Trophoblast cell (in vitro differentiated cells and primary cell): ENCODE measurements around the gene BPIFB3.

Experiments used
- DNase-seq, 2 donors: peaks; one replicate each; pipeline ENCODE4 v3.0.0-alpha.2; 2016
- H2AFZ ChIP-seq: 2 replicates; pipeline ENCODE4 v1.6.1; 2013; ENCODE audit warnings: low read length, moderate library complexity, mild to moderate bottlenecking; ENCODE audit not compliant: insufficient read depth, poor library complexity
- H2AK5ac ChIP-seq: 2 replicates; pipeline ENCODE4 v1.6.1; 2013; ENCODE audit warnings: mild to moderate bottlenecking, low read length
- H2BK120ac ChIP-seq: 2 replicates; pipeline ENCODE4 v1.6.1; 2013; ENCODE audit warnings: low read length, mild to moderate bottlenecking, moderate library complexity; ENCODE audit not compliant: insufficient read depth, poor library complexity
- H2BK12ac ChIP-seq: 2 replicates; pipeline ENCODE4 v1.6.1; 2013; ENCODE audit warnings: mild to moderate bottlenecking, low read length, moderate library complexity
- H2BK5ac ChIP-seq: 2 replicates; pipeline ENCODE4 v1.6.1; 2013; ENCODE audit warnings: low read length, low read depth, moderate library complexity, mild to moderate bottlenecking; ENCODE audit not compliant: poor library complexity
- H3K14ac ChIP-seq: 2 replicates; pipeline ENCODE4 v1.6.1; 2013; ENCODE audit warnings: mild to moderate bottlenecking, low read length
- H3K18ac ChIP-seq: 2 replicates; pipeline ENCODE4 v1.6.1; 2013; ENCODE audit warnings: mild to moderate bottlenecking, low read length
- H3K23ac ChIP-seq: 2 replicates; pipeline ENCODE4 v1.6.1; 2013; ENCODE audit warnings: low read length
- H3K27ac ChIP-seq: 2 replicates; pipeline ENCODE4 v1.5.1; 2013; ENCODE audit warnings: low read depth, mild to moderate bottlenecking, inconsistent platforms, low read length, moderate library complexity
- H3K27me3 ChIP-seq: 2 replicates; pipeline ENCODE4 v1.6.1; 2013; ENCODE audit warnings: inconsistent platforms, mild to moderate bottlenecking, low read length, moderate library complexity; ENCODE audit not compliant: insufficient read depth
- H3K36me3 ChIP-seq, 2 experiments: 1 replicate in 1 of 2; 2 replicates in 1 of 2; pipeline ENCODE4 v1.6.1; 2013; ENCODE audit warnings: low read length in 2 of 2, mild to moderate bottlenecking in 2 of 2, moderate library complexity in 1 of 2; ENCODE audit not compliant: insufficient read depth in 2 of 2, control insufficient read depth in 1 of 2
- H3K4ac ChIP-seq: 2 replicates; pipeline ENCODE4 v1.6.1; 2013; ENCODE audit warnings: low read depth, mild to moderate bottlenecking, low read length, moderate library complexity
- H3K4me1 ChIP-seq, 2 experiments: 1 replicate in 1 of 2; 2 replicates in 1 of 2; pipeline ENCODE4 v1.6.1; 2013; ENCODE audit warnings: low read length in 2 of 2, mild to moderate bottlenecking in 2 of 2, moderate library complexity in 1 of 2; ENCODE audit not compliant: insufficient read depth in 2 of 2, control insufficient read depth in 1 of 2
- H3K4me2 ChIP-seq: 2 replicates; pipeline ENCODE4 v1.6.1; 2013; ENCODE audit warnings: inconsistent platforms, mild to moderate bottlenecking, low read length, moderate library complexity
- H3K4me3 ChIP-seq: 2 replicates; pipeline ENCODE4 v1.5.1; 2013; ENCODE audit warnings: mild to moderate bottlenecking, low read depth, low read length, inconsistent platforms
- H3K79me1 ChIP-seq: one replicate; pipeline ENCODE4 v1.6.1; 2013; ENCODE audit warnings: low read length
- H3K79me2 ChIP-seq: 2 replicates; pipeline ENCODE4 v1.6.1; 2013; ENCODE audit warnings: low read length, mild to moderate bottlenecking; ENCODE audit not compliant: control insufficient read depth, insufficient read depth, poor library complexity
- H3K9ac ChIP-seq: 2 replicates; pipeline ENCODE4 v1.6.1; 2013; ENCODE audit warnings: mild to moderate bottlenecking, low read length
- H3K9me3 ChIP-seq: 2 replicates; pipeline ENCODE4 v1.6.1; 2013; ENCODE audit warnings: low read depth, mild to moderate bottlenecking, control low read depth, inconsistent platforms, low read length; ENCODE audit not compliant: insufficient read depth
- H4K12ac ChIP-seq: 2 replicates; pipeline ENCODE4 v1.6.1; 2013; ENCODE audit warnings: low read depth, mild to moderate bottlenecking, low read length, moderate library complexity
- H4K8ac ChIP-seq: 2 replicates; pipeline ENCODE4 v1.6.1; 2013; ENCODE audit warnings: low read depth, mild to moderate bottlenecking, low read length, moderate library complexity
- H4K91ac ChIP-seq: one replicate; pipeline ENCODE4 v1.6.1; 2013; ENCODE audit warnings: low read depth, mild to moderate bottlenecking, low read length, moderate library complexity
- WGBS: extraction: QIAGEN DNeasy Blood & Tissue Kit; methylation state at CpG from one replicate; pipeline ENCODE4 v1.1.7; 2013; ENCODE audit warnings: missing lambda C conversion rate; ENCODE audit not compliant: insufficient read length, insufficient coverage; ENCODE audit errors: extremely low coverage; 5-methylcytosine and 5-hydroxymethylcytosine counted together

The BPIFB3 gene

DNA sequence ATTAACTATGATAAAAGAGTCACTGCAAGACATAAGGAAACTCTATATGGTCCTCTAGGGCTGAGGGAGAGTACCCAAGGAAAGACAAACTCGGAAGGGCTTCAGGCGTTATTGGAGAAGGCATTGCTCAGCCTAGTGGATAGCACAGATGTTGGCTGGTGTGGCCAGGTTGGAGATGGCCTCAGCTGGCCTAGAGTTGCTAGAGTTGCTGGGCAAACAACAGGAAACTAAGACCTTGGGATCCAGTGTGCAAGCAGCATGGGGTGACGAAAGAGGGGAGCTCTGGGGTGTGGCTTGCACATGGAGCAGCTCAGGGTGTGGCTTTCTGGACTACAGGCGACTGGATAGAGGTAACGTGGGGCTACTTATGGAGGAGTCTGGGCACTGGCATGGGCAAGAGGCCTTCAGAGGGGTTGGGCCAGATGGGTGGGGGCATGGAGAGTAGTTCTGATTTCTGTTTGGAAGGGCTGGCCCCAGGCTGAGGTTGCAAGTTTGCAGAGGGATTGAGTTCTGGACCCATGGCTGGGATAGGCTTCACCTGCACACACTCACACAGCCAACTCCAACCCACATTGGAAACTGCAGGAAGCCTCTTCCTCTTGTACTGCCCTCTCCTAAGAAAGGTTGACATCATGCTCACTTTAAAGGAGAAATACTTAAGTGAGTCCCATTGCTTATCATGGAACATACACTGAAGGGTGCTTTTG is 27.5 kb upstream of the BPIFB3 start:
- H3K23ac ChIP-seq, result no peak overlapping the region
- no peaks in the 10 kb centered on the region for H3K27me3 ChIP-seq
- H4K12ac ChIP-seq, result no peak overlapping the region
- H3K4ac ChIP-seq, result no peak overlapping the region
- no peak overlapping the region for H3K4me2 ChIP-seq
- no peak overlapping the region for H2BK5ac ChIP-seq
- no peaks in the 10 kb centered on the region for H3K9me3 ChIP-seq
- no peak overlapping the region for H3K4me3 ChIP-seq
- no peak overlapping the region for H3K9ac ChIP-seq
- no peak overlapping the region for H3K27ac ChIP-seq
- no peak overlapping the region for H2BK120ac ChIP-seq
- H3K4me1 ChIP-seq, result no peaks in the 10 kb centered on the region
- H2AK5ac ChIP-seq, result no peak overlapping the region
- WGBS, result no CpG with 5 or more reads among the region's 5 CpGs
- no peak overlapping the region for H4K91ac ChIP-seq
- no peak overlapping the region for H3K14ac ChIP-seq
- H2AFZ ChIP-seq, result no peak overlapping the region
- H4K8ac ChIP-seq, result no peak overlapping the region
- H3K79me2 ChIP-seq, result no peaks in the 10 kb centered on the region
- no peak overlapping the region for H3K18ac ChIP-seq
- no peak for DNase-seq
- no peaks in the 10 kb centered on the region for H3K79me1 ChIP-seq
- no peaks in the 10 kb centered on the region for H3K36me3 ChIP-seq
- H2BK12ac ChIP-seq, result no peak overlapping the region

DNA sequence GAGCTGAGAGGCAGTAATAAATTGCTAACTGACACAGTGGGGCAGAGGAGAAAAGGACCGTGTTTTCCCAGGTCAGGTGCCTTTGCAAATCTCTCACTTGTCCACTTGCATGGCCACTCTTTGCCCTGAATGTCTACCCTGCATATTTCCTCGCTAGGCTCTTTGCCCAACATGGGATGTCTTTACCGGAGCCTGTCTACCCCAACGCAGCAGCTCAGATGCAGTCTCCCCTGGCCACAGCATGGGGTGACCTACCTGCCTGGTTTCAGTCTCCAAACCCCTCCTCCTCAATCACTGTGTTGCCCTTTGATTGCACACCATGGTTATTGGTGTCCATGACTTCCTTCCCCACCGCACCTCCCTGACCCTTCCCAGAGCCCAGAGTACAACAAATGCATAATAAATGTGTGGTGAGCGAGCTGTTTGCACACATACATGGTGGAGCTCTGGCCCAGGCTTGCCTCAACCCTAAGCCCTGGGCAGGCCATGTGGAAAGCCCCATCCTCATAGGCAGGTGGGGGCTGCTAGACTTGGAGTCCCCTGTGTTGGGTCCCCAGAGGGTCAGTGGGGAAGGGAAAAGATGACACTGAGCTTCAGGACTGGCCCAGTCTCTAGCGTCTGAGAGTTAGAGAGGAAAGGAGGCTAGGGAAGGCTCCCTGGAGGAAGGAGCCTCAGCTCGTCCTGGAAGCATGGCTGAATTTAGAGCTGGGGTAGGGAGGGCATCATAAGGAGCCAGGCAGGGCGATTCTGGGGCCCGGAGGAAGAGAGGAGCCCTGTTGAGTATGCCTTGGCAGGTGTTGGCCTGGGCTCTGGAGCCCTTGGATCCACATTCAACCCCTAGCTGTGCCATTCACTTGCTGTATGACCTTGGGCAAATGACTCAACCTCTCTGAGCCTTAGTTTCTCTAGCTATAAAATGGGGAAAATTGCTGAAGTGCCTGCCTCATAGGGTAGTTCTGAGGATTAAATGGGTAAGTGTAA is 26.6 kb upstream of the BPIFB3 start:
- Histone ChIP-seq H4K91ac (no peak overlapping the region), H2BK120ac (no peak overlapping the region)

DNA sequence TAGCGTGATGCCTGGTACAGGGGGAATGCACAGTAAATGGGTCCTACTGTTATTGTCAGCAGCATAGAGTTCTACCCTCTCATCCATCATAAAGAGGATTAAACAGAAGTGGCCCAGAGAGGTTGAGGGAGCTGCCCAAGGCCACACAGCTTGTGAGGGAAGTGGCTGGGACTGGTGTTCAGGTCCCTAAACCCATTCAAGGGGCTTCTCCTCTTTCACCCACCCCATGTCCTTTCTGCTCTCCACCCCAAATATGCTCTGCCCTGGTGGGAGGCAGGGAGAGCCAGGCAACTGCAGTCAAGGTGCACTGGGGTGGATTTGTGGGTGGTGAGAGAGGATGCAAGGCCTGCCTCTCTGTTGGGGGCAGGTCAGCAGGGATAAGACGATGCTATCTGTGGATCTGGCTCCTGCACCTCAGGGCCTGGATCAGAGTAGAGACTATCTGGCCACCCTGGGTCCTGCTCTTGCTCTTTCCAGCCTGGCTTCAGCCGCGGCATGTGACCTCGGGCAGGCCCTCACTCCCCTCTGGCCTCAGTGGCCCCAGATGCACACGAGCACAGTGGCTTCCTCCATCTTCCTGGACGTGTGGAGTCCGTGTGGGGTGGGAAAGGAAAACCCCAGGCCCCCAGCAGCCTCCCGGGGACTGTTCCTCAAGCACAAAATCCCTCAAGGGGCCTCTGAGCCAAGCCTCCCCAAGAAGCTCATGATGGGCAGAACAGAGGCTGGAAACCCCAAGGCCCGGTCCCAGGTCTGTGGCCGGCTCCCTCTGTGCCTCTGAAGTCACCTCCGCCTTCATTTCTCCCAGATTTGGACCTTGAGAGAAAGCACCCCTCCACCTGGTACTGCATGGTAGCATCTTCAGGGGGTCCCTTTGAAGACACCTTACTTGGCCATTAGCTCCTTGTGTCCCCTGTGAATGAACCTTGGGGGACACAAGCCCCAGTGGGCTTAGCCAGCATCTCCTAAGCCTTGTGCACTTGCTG is 25.6 kb upstream of the BPIFB3 start:
- no peak overlapping the region for H3K23ac ChIP-seq
- WGBS, result no CpG with 5 or more reads among the region's 12 CpGs
- no peak for DNase-seq

More for the DNA sequence above, 26.6 kb upstream of the BPIFB3 start:
- no peak overlapping the region for H2AFZ ChIP-seq
- no peaks in the 10 kb centered on the region for H3K4me1 ChIP-seq
- DNase-seq, result no peak
- no peak overlapping the region for H3K9ac ChIP-seq
- no peak overlapping the region for H3K18ac ChIP-seq
- no peak overlapping the region for H2AK5ac ChIP-seq
- no peak overlapping the region for H3K14ac ChIP-seq
- H2BK5ac ChIP-seq, result no peak overlapping the region
- H4K12ac ChIP-seq, result no peak overlapping the region
- no peaks in the 10 kb centered on the region for H3K27me3 ChIP-seq
- H3K4me3 ChIP-seq, result no peak overlapping the region
- H3K4ac ChIP-seq, result no peak overlapping the region
- H3K4me2 ChIP-seq, result no peak overlapping the region
- no peak overlapping the region for H4K8ac ChIP-seq
- H3K36me3 ChIP-seq, result no peaks in the 10 kb centered on the region
- H3K79me1 ChIP-seq, result no peaks in the 10 kb centered on the region
- H3K27ac ChIP-seq, result no peak overlapping the region
- no peak overlapping the region for H3K23ac ChIP-seq
- H3K79me2 ChIP-seq, result no peaks in the 10 kb centered on the region
- no peaks in the 10 kb centered on the region for H3K9me3 ChIP-seq
- no CpG with 5 or more reads among the region's 10 CpGs for WGBS
- no peak overlapping the region for H2BK12ac ChIP-seq

DNA sequence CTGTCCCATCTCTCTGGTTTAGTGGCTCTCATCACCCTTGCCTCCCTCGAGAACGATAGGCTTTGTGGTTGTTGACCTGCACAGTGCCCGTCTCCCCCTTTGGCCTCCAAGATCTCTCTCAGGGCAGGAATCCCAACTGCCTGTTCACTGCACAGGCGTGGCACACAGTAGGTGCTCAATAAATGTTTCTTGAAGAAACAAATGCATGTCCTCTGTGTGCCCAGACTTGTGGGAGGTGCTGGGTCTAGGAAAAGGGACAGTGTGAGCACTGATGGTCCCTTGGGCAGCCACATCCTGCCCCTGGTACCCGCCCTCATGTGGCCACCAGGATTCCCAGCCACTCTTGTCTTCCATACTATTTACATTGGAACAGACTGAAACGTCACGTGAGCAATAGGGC is 24.8 kb upstream of the BPIFB3 start:
- no peaks in the 10 kb centered on the region for H3K27me3 ChIP-seq
- H2AFZ ChIP-seq, result no peak overlapping the region
- no peak overlapping the region for H4K8ac ChIP-seq
- H3K79me2 ChIP-seq, result no peaks in the 10 kb centered on the region
- no CpG with 5 or more reads among the region's 7 CpGs for WGBS
- H3K79me1 ChIP-seq, result no peaks in the 10 kb centered on the region
- H3K27ac ChIP-seq, result no peak overlapping the region
- H4K12ac ChIP-seq, result no peak overlapping the region
- H3K9me3 ChIP-seq, result no peaks in the 10 kb centered on the region
- H2BK5ac ChIP-seq, result no peak overlapping the region
- H3K36me3 ChIP-seq, result no peaks in the 10 kb centered on the region
- H2BK12ac ChIP-seq, result no peak overlapping the region
- H3K14ac ChIP-seq, result no peak overlapping the region
- H3K4ac ChIP-seq, result no peak overlapping the region
- no peak overlapping the region for H4K91ac ChIP-seq
- H3K4me2 ChIP-seq, result no peak overlapping the region
- no peak overlapping the region for H2AK5ac ChIP-seq
- no peaks in the 10 kb centered on the region for H3K4me1 ChIP-seq
- DNase-seq, result no peak
- H3K18ac ChIP-seq, result no peak overlapping the region
- H3K23ac ChIP-seq, result no peak overlapping the region
- H3K4me3 ChIP-seq, result no peak overlapping the region
- no peak overlapping the region for H2BK120ac ChIP-seq
- H3K9ac ChIP-seq, result no peak overlapping the region

More for the DNA sequence above, 25.6 kb upstream of the BPIFB3 start:
- Histone ChIP-seq H3K9ac (peak overlapping the region; percentile 18), H2AK5ac (no peak overlapping the region), H4K12ac (no peak overlapping the region), H4K91ac (no peak overlapping the region), H3K27me3 (no peaks in the 10 kb centered on the region), H3K9me3 (no peaks in the 10 kb centered on the region), H2BK12ac (no peak overlapping the region), H3K14ac (no peak overlapping the region), H3K79me1 (no peaks in the 10 kb centered on the region), H4K8ac (no peak overlapping the region), H2BK120ac (no peak overlapping the region), H2AFZ (no peak overlapping the region), H3K36me3 (no peaks in the 10 kb centered on the region), H3K4me1 (no peaks in the 10 kb centered on the region), H3K4me3 (no peak overlapping the region), H3K79me2 (no peaks in the 10 kb centered on the region), H3K4ac (no peak overlapping the region), H3K18ac (no peak overlapping the region), H2BK5ac (no peak overlapping the region), H3K27ac (no peak overlapping the region), H3K4me2 (no peak overlapping the region)
